GM19395 (cell line): ENCODE data around the gene ABAT.
"Not testable (repeated sequence)": the region's sequence is repeated elsewhere in the genome, so short reads cannot be mapped to it uniquely, and the experiment has no call there.

ENCODE experiments used
- ATAC-seq: cut with Tn5 transposase; IDR thresholded peaks from one replicate; pipeline ENCODE4 v1.9.1; 2021; ENCODE audit warnings: mild to moderate bottlenecking, moderate library complexity; ENCODE audit not compliant: unreplicated experiment

Gene ABAT

DNA sequence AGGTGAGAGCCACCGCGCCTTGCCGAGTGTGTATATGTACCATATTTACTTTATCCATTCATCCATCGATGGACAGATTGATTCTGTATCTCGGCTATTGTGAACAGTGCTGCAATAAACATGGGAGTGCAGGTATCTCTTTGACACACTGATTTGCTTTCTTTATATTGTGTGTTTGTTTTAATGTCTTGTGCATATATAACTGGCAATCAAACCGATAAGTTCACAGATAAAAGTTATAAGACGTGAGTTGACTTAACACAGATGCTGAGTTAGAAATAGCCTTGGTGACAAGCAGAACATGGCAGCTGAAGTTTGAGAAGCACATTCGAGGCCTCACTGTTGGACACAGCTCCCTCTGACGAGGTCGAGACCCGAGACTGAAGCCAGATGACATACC lies 99.8 kb downstream of the ABAT start:
- no peak for ATAC-seq

DNA sequence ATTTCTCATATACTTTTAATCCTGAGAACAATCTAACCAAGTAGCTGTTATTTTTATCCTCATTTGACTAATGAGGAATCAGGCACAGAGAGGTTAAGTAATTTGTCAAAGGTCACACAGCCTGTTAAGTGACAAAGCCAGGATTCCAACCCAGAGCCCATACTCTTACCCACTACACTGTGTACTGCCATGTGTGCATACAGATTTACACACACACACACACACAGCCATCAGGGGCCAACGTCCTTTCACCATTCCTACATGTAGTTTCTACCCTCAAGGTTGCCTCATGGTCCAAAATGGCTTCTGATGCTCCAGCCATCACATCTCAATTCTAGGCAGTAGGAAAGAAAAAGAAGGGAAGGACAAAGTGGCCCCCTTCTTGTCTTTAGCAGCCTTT lies 100.9 kb downstream of the ABAT start:
- no peak for ATAC-seq

- no peak for ATAC-seq
Measured at GRCh38 chr16:8776129-8776584, 101.7 kb downstream of the ABAT start.

DNA sequence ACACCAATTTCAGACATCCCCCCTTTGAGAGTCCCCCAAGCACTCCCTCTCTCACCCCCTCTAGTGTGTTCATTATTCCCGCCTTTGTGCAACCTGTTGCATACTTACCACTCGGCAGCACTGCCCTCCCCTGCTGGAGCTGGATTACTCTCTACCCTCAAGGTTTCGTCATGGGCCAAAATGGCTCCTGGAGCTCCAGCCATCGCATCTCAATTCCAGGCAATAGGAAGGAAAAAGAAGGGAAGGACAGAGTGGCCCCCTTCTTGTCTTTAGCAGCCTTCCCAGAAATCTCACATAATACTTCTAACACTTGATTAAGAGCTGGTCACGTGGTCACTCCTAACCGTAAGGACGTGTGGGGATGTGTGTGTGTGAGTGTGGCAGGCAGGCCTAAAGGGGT lies 102.8 kb downstream of the ABAT start:
- ATAC-seq, result no peak

- no peak for ATAC-seq
Measured at GRCh38 chr16:8781797-8782196, 107.4 kb downstream of the ABAT start.

- no peak for ATAC-seq
Measured at GRCh38 chr16:8782673-8783072, 108.3 kb downstream of the ABAT start.

DNA sequence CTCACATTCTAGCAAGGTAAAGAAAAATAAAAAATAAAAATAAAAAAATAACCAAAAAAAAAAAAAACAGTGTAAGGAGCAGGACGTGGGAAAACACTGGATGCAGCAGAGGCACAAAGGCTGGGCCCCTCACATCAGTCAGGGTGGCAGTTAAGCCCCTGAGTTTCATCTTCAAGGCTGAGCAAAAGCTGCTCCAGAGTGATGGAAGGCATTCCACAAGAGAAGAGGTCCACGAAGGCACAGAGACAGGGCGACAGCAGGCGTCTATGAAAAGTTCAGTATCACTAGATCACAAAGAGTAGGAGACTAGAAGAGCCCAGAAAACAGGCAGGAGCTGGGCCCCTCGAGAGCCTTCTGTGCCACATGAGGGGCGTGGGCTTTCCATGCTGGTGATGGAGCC lies 111.0 kb downstream of the ABAT start:
- no peak for ATAC-seq

DNA sequence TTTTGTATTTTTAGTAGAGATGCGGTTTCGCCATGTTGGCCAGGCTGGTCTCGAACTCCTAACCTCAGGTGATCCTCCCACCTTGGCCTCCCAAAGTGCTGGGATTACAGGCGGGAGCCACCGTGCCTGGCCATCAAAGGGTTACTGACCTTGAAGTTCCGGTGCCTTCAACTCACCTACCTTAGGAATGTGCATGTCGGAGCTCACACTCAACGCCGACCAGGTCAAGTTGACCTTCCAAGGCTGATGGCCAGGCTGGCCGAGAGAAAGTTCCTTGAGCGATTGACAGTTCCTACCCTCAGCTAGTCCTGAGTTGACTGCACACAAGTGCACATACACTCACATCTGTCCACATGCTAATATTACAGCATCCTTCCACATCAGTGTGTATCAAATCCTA lies 111.9 kb downstream of the ABAT start:
- not testable (repeated sequence) for ATAC-seq

DNA sequence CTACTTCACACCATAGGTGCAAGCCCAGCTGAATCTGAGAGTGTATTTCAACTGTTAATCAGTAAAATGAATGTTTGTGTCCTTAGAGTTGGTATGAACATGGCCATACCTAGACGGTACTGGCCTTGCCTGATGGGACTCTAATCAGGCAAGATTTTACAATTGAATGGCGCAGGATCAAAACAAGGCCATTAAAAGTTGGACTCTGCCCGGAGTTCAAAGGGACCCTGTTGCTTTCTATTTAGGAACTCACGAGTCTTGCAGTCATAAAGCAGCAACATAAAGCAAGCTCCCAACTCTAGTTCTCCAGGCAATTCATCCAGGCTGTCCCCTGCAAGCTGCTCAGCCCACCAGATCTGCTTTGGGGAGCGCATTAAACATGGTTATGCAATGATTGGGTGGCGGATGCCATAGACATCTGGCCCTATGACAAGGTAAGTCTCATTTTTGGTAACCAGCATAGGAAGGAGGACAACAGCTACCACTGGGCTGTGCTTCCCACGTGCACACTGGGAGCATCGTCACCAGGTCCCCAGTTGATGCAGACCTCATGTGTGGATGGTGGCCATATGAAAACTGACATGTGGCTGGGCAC lies 114.3 kb downstream of the ABAT start:
- ATAC-seq, result no peak

DNA sequence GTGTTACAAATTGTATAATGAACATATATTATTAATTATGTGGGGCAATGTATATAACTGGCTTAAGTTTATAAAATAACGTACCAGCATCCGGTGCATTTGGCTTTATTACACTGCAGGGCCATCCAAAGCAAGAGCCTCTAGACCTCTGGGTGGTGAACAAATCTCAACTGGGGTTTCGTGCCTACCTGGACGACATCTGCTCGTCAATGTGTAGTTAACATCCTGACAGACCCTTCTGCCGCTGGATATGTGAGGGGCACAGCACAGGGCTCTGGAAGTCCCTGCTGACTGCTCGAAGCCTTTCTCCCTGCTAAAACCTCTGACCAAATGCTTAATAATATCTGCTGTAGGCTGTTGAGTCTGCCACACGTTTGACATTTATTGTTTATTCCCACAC lies 120.7 kb downstream of the ABAT start:
- ATAC-seq, result no peak

DNA sequence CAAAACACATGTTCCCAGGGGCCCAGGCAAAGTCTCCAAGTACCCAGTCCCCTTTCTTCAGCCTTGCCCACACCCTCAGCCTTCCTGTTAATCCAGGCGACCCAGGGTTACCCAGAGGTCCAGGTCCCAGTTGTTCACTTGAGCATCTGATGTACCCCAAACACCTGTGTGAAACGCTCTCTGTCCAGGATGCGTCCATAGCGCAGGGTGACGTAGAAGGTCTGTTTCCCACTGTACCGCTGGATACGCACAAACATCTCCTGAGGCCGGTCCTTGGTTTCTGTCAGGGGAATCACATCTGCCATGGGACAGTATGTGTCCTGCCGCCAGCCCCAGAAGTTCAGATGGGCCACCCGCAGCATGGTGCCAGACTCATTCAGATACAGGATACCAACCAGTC lies 121.4 kb downstream of the ABAT start:
- no peak for ATAC-seq

DNA sequence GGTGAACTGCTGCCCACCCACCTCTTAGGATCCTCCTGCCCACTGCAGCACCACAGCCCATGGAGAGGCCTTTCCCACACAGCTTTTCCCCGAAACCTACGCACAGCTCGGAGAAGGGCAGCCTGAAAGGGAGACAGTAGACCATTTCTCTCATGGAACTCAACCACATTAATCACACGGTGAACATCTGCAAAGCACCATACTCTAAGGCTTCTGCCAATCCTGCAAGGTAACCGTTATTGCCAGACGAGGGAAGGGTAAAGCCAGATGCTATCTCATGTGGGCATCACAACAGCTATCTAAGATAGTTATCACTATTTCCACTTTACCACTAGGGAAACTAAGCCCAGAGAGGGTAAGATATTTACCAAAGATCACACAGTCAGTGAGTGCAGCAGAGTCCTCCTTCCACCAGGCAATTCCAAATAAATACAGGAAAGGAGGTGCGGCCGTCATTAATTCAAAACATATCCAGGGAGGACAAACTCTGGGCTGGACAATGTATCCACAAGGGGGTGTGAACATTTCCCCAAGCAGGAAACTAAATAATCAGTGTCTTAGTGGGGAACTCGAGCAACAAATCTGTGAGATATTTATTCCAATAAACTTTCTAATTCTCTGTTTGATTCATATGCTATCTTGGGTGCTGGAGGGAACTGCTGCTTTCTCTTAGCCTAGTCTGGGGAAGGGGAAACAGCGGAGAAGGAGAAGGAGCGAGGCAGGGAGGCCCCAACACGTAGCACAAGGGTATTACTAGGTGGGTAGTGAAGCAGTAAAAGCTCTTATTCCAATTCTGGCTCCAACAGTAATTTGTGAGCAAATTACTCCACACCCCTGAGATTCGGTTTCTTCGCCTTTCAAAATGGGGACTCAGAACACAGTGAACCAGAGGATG lies 122.3 kb downstream of the ABAT start:
- ATAC-seq, result peak; percentile 3

DNA sequence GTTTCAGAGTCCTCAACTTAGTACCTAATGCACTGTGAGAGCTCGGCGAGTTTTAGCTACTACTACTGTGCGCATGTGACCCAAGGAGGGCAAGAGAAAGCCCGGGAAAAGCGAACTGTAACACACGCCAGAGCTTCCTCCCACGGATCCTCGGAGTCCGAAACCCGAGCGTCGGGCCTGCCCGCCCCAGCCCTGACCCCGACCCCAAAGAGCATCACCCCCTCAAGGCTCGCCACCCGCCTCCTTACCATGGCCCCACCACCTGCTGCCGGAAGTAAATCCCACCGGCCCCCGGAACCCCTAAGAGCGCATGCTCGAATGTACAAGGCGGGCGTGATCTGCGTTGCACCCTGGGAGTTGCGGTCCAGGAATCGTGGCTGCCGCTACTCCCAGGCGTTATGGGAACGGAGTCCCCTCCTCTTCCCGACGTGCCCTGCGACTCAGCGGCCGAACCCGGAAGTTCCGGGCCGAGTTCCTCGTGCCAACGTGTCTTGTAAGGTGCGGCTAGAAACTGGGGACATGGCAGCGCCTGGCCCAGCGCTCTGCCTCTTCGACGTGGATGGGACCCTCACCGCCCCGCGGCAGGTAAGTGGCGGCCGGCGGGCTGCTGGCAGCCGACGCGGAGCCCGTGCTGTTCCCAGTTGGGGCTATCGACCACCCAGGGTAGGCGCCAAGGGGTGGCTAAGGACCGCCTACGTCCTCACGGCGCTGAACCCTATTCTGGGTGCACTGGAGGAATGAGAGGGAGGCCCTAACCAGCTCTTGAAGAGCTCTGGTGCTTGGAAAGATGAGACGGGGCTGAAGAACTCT lies 123.2 kb downstream of the ABAT start, which contains the start of the genes PMM2 and TMEM186:
Gene PMM2, plus strand, starts transcription at position 476 of the 810 bp plus-strand sequence. Its CDS starts 44 bp downstream, at position 520.
Gene TMEM186, minus strand, starts transcription at position 276 of the 810 bp plus-strand sequence. Its CDS starts 25 bp downstream, at position 251.
- peak; percentile 91 for ATAC-seq

DNA sequence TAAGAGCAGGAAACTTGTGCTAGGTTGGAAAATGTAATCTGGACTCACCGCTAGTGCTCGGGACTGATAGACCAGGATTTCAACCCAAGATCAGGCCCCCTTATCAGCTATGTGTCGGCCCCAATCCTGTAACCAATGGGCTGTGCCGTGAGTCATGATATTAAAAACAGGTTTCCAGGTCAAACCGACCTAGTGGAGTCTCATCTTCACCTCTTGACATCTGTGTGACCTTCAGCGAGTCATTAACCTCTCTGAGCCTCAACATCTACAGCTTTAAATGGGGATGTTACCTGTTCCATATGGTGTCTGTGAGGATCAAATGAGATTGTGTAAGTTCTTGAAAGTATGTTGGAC lies 123.7 kb downstream of the ABAT start:
- ATAC-seq, result peak; percentile 11

GRCh38 chr16:8798535-8799157 lies 124.2 kb downstream of the ABAT start:
- ATAC-seq, result no peak

GRCh38 chr16:8801701-8802100 lies 127.3 kb downstream of the ABAT start:
- ATAC-seq, result no peak

DNA sequence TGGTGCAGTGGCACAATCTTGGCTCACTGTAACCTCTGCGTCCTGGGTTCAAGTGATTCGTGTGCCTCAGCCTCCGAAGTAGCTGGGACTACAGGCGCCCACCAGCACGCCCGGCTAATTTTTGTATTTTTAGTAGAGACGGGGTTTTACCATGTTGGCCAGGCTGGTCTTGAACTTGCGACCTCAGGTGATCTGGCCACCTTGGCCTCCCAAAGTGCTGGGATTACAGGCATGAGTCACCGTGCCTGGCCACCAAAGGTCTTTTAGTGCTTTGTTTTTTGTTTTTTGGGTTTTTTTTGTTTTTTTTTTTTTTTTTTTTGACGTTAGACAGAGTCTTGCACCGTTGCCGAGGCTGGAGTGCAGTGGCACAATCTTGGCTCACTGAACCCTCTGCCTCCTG lies 129.3 kb downstream of the ABAT start:
- ATAC-seq, result not testable (repeated sequence)

GRCh38 chr16:8804313-8804712 lies 129.9 kb downstream of the ABAT start:
- ATAC-seq, result no peak

DNA sequence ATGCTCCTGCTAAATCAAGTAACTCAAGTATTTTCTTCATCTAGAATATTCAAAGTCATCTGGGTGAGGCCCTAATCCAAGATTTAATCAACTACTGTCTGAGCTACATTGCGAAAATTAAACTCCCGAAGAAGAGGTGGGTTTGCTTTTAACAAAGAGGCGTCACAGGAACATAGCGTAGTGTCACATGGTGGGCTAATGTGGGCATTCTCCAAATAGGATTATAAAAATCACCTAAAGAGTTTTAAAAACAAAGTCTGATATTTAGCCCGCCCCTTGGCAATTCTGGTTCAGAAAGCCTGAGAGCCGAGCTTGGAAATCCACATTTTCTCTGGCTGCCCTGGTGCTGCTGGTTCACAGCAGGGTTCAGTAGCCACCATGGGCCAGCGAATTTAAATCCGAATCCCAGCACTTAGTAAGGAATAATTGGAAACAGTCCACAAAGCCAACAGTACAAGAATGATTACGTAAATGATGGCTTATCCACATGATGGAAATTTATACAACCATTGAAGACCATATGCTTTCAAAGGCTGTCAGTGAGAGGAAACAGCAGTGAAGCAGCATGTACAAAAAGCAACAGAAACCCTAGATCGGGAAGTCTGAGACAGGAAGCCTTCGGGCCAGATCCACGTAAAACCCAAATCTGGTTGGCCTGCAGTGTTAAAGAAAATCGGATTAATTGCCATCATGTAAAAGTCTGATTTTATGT lies 132.0 kb downstream of the ABAT start:
- no peak for ATAC-seq

DNA sequence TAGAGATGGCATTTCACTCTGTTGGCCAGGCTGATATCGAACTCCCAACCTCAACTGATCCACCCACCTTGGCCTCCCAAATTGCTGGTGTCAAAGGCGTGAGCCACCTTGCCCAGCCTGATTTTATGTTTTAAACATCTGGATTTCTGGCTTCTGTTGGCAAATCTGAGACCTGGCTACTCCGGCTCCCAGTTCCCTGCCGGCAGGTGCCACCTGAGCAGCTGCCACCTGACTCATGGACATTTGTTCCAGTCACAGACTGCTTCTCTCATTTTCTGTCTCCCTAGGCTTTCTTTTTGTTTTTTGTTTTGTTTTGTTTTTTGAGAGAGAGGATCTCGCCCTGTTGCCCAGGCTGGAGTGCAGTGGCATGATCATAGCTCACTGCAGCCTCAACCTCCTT lies 132.8 kb downstream of the ABAT start:
- ATAC-seq, result no peak
